GM12891 (cell line): Measurements from ENCODE around the gene CEP152.

ENCODE experiments used
- PAX5 ChIP-seq: IDR thresholded peaks from 2 replicates; pipeline ENCODE4 v1.6.1; 2011; ENCODE audit warnings: low read length, moderate library complexity, mild to moderate bottlenecking; ENCODE audit not compliant: insufficient read depth, severe bottlenecking
- POLR2A ChIP-seq: IDR thresholded peaks from 2 replicates; pipeline ENCODE4 v1.6.1; 2011; ENCODE audit warnings: low read depth, low read length, control low read depth
- POLR2AphosphoS5 ChIP-seq: IDR thresholded peaks from 2 replicates; pipeline ENCODE4 v1.6.1; 2011; ENCODE audit warnings: low read depth, low read length, control low read depth
- SPI1 ChIP-seq: IDR thresholded peaks from 2 replicates; pipeline ENCODE4 v1.6.1; 2011; ENCODE audit warnings: low read depth, low read length, control low read depth
- TAF1 ChIP-seq: IDR thresholded peaks from 2 replicates; pipeline ENCODE4 v1.6.1; 2011; ENCODE audit warnings: low read depth, low read length, control low read depth

- TF ChIP-seq POLR2A (no peak), TAF1 (no peak), POLR2AphosphoS5 (no peak), SPI1 (no peak), PAX5 (no peak)
Measured at GRCh38 chr15:48856942-48857341, 46.1 kb upstream of the CEP152 start.
